ENCODE results near the gene FADS6.

DNA sequence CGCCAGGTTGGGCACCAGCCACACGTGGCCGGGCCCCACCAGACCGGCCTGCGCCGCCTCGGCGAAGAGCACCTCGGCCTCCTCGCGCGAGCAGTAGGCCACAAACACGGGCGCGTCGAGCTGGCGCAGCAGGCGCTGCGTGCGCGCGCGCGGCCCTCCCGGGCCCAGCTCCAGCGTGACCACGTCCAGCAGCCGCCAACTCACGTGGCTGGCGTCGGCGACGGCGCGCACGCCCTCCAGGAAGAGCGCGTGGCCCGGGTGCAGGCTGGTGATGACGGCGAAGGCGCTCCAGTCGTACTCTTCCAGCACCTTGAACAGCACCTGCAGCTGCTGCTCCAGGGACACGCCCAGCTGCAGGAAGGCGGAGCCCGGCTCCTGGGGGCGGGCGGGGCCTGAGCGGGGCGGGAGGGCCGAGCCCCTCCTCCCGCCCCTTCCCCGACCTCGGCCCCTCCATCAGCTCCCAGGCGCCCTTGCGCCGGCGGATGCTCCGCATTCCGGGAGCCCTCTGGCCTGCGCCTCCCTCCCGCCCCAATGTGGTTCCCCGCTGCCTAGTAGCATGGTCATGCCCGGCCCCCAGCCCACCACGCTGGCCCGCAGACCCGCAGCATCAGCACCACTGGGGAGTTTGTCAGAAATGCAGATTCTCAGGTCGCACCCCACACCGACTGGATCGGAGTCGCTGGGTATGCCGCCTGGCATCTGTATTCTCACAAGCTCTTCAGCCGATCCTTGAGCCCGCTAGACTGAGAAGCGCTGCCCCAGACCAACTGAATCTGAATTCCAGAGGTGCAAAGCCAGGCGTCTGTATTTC, 41.0 kb downstream of the FADS6 start:
- TF ChIP-seq JUND (IDR thresholded peaks at IDR 0.05), result no peak
- TF ChIP-seq, protein P1, sequence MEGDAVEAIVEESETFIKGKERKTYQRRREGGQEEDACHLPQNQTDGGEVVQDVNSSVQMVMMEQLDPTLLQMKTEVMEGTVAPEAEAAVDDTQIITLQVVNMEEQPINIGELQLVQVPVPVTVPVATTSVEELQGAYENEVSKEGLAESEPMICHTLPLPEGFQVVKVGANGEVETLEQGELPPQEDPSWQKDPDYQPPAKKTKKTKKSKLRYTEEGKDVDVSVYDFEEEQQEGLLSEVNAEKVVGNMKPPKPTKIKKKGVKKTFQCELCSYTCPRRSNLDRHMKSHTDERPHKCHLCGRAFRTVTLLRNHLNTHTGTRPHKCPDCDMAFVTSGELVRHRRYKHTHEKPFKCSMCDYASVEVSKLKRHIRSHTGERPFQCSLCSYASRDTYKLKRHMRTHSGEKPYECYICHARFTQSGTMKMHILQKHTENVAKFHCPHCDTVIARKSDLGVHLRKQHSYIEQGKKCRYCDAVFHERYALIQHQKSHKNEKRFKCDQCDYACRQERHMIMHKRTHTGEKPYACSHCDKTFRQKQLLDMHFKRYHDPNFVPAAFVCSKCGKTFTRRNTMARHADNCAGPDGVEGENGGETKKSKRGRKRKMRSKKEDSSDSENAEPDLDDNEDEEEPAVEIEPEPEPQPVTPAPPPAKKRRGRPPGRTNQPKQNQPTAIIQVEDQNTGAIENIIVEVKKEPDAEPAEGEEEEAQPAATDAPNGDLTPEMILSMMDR (IDR thresholded peaks at IDR 0.05), result no peak
- TF ChIP-seq TAF1 (IDR thresholded peaks at IDR 0.05; ENCODE audit: borderline replicate concordance, low read depth, low read length), result no peak
- TF ChIP-seq RFX5 (IDR thresholded peaks at IDR 0.05; ENCODE audit: low read length), result no peak
- no peak for TF ChIP-seq POLR2AphosphoS5 (IDR thresholded peaks at IDR 0.05; ENCODE audit: low read depth, low read length)
- TF ChIP-seq, protein P2, sequence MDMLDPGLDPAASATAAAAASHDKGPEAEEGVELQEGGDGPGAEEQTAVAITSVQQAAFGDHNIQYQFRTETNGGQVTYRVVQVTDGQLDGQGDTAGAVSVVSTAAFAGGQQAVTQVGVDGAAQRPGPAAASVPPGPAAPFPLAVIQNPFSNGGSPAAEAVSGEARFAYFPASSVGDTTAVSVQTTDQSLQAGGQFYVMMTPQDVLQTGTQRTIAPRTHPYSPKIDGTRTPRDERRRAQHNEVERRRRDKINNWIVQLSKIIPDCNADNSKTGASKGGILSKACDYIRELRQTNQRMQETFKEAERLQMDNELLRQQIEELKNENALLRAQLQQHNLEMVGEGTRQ (IDR thresholded peaks at IDR 0.05; ENCODE audit: borderline replicate concordance, low read depth, low read length), result no peak
- no peak for TF ChIP-seq GABPA (IDR thresholded peaks at IDR 0.05; ENCODE audit: low read depth)
- no peak for TF ChIP-seq RCOR1 (IDR thresholded peaks at IDR 0.05; ENCODE audit: low read length)
- TF ChIP-seq TEAD4 (IDR thresholded peaks at IDR 0.05; ENCODE audit: borderline replicate concordance, insufficient read depth), result no peak
- TF ChIP-seq, protein P3, sequence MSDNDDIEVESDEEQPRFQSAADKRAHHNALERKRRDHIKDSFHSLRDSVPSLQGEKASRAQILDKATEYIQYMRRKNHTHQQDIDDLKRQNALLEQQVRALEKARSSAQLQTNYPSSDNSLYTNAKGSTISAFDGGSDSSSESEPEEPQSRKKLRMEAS (IDR thresholded peaks at IDR 0.05; ENCODE audit: low read depth), result no peak
- no peak for TF ChIP-seq CHD2 (IDR thresholded peaks at IDR 0.05; ENCODE audit: low read length, partially characterized antibody)
- TF ChIP-seq NFIC (IDR thresholded peaks at IDR 0.05; ENCODE audit: borderline replicate concordance), result no peak
